IMR-90 (cell line): ENCODE measurements around the gene PACSIN2. TPM values are rescaled to one million over a fixed set of nuclear protein-coding genes. Genes with fewer than 3 reads are reported as not detected.

Source experiments
- polyA plus RNA-seq, 3 experiments: library from polyadenylated mRNA; depleted of rRNA; stranded (reverse); fragments of >200 nt; gene quantifications; 2 replicates each; pipeline ENCODE4 v1.2.3, GENCODE V29; 2012; ENCODE audit warnings: low replicate concordance in 1 of 3
- total RNA-seq: library from RNA; depleted of rRNA; stranded (reverse); fragments of >200 nt; gene quantifications from 2 replicates; pipeline ENCODE4 v1.2.3, GENCODE V29; 2012; rRNA removed

PACSIN2 gene
- total and polyA plus RNA-seq, 2 of the 4 experiments (the other 2 are of a cell fraction), result 85.0 to 118 TPM

Other genes starting within 250 kb of the PACSIN2 start
- gene ARFGAP3, start 157.9 kb downstream of the PACSIN2 start, total RNA-seq, result 70.1 and 88.0 TPM in 2 replicates
- gene ARFGAP3, start 157.9 kb downstream of the PACSIN2 start, polyA plus RNA-seq (2012; rRNA removed), result 46.5 and 50.0 TPM in 2 replicates
- gene TTLL1, start 74.2 kb upstream of the PACSIN2 start, total RNA-seq, result 9.7 and 10.8 TPM in 2 replicates
- gene TTLL1, start 74.2 kb upstream of the PACSIN2 start, polyA plus RNA-seq (2012; rRNA removed), result 12.7 and 13.2 TPM in 2 replicates
- 0.18 and 0.28 TPM in 2 replicates for gene BIK, start 95.6 kb upstream of the PACSIN2 start, total RNA-seq
- gene BIK, start 95.6 kb upstream of the PACSIN2 start, polyA plus RNA-seq (2012; rRNA removed), result 0.19 TPM in 1 of 2 replicates, not detected in the other
- 7.3 and 8.3 TPM in 2 replicates for gene MCAT, start 128.2 kb upstream of the PACSIN2 start, total RNA-seq
- gene MCAT, start 128.2 kb upstream of the PACSIN2 start, polyA plus RNA-seq (2012; rRNA removed), result 19.7 and 21.2 TPM in 2 replicates
- gene TSPO, start 136.4 kb upstream of the PACSIN2 start, total RNA-seq, result 94.7 and 115 TPM in 2 replicates
- 297 and 401 TPM in 2 replicates for gene TSPO, start 136.4 kb upstream of the PACSIN2 start, polyA plus RNA-seq (2012; rRNA removed)
- gene TTLL12, start 172.0 kb upstream of the PACSIN2 start, total RNA-seq, result 26.7 and 30.1 TPM in 2 replicates
- gene TTLL12, start 172.0 kb upstream of the PACSIN2 start, polyA plus RNA-seq (2012; rRNA removed), result 20.9 and 21.8 TPM in 2 replicates